ENCODE results near the gene ZC3H18. TPM values are rescaled to one million over a fixed set of nuclear protein-coding genes. Genes with fewer than 3 reads are reported as not detected.

The ZC3H18 gene
- polyA plus RNA-seq, 3 donors: 27.1 to 29.6 (median 29.2) TPM

DNA sequence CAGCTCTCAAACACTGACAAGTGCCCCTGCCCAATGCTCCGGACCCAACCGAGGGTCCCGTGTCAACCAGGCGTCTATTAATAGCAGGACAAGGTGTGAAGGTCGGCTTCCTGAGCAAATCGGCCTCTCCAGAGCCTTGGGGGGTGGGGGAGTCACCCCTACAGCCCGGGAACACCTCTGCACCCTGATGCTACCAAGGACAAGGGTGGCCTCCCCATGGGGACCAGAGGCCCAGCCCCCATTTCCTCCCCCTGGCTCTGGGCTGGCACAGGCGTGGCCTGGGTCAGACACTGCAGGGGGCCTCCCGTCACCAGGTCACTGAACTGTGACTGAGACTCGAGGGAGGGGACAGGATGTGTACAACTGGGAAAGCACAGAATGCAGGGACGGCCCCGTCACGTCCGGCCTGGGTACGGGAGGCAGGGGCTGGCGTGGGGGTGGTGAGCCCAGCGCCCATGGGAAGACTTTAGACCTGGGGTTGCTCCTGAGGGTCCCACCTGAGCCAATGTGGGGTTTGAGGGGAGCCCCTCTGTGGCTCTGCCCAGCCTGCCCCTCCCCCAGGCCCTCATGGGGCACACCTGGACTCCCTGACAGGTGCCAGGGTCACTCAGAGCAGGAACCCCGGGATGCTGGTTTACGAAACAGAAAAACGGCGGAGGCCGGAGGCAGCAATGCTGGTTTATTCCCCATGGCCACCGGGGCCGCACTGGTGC, 81.2 kb downstream of the ZC3H18 start:
- no peak for DNase-seq (ENCODE audit: low read depth in 3 of 3, low spot score in 2 of 3)

DNA sequence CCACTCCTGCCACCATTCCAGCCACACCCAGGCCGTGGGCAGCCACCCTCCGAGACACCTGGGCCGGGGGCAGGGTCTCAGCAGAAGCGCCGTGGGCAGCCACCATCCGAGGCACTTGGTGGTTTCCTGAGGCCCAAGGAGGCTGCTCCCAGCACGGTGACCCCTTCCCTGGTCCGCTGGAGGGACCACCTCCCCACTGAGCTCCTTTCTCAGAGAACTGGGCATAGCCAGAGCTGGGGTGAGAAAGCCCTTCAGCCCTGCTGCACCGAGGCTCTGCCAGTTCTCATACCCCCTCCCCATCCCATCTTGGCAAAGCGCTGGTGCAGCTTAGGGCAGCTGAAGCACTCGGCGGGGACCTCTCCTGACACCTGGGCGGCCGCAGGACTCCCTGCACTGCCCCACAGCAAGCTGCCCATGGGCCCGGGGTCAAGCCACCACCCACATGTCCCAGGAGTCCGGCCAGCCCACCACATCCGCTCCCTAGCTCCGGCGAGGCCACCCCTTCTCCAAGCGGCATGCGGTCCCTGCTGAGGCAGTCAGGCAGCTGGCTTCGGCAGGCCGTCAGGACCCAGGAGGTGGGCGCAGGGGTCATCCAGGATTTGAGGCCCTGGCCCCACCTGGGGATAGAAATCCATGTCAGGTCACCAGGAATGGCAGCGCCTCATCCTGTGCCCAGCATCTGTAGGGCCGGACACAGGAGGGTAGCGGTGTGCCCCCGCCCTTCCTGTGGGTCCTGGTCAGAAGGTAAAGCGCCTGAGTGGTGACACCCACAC, 82.0 kb downstream of the ZC3H18 start:
- DNase-seq (ENCODE audit: low read depth in 3 of 3, low spot score in 2 of 3): no peak

DNA sequence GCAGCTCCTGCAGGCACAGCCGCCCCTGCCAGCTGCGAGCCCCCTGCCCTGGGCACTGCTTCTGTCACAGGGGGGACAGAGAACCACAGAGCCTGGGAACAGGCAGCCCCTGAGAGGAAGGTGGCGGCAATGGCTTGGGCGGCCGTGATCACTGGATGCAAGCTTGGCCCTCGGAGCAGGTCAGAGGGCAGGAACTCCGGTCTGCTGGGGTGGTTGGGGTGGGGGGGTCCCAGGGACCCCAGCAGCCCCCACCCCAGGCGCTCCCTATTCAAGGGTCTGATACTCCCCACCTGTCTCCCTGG, 82.5 kb downstream of the ZC3H18 start:
- DNase-seq (ENCODE audit: low read depth in 3 of 3, low spot score in 2 of 3): no peak

GRCh38 chr16:88653101-88653500, 82.9 kb downstream of the ZC3H18 start:
- no peak for DNase-seq (ENCODE audit: low read depth in 3 of 3, low spot score in 2 of 3)

GRCh38 chr16:88653596-88654362, 83.6 kb downstream of the ZC3H18 start:
- DNase-seq (ENCODE audit: low read depth in 3 of 3, low spot score in 2 of 3): no peak

GRCh38 chr16:88654363-88655052, 84.3 kb downstream of the ZC3H18 start:
- no peak for DNase-seq (ENCODE audit: low read depth in 3 of 3, low spot score in 2 of 3)

GRCh38 chr16:88655053-88655732, 85.0 kb downstream of the ZC3H18 start:
- no peak for DNase-seq (ENCODE audit: low read depth in 3 of 3, low spot score in 2 of 3)

DNA sequence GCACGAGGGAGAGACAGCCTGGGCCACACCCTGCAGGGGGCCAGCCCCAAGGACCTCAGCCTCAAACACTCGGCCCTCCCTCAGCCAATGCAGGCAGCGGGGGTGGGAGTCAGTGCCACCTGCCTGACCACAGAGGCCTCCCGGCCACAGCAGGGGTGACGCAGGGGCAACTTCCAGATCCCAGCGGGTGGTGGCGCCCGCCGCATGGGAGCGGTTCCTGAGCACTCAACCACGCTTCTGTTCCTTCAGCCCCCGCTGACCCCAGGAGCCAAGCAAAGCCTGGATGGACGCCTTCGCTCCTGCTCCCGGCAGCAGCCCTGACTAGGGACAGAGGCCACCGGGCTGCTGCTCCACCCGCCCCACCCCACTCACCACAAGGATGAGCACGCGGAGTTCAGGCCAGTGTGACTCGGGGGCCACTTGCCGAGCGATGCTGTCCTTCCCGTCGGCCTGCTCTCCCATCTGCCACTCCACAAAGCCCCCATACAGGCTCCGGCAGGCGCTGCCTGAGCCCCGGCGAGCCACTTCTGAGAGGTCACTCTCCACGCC, 85.6 kb downstream of the ZC3H18 start:
- DNase-seq (ENCODE audit: low read depth in 3 of 3, low spot score in 2 of 3): no peak

GRCh38 chr16:88656291-88656980, 86.2 kb downstream of the ZC3H18 start:
- DNase-seq (ENCODE audit: low read depth in 3 of 3, low spot score in 2 of 3): no peak

DNA sequence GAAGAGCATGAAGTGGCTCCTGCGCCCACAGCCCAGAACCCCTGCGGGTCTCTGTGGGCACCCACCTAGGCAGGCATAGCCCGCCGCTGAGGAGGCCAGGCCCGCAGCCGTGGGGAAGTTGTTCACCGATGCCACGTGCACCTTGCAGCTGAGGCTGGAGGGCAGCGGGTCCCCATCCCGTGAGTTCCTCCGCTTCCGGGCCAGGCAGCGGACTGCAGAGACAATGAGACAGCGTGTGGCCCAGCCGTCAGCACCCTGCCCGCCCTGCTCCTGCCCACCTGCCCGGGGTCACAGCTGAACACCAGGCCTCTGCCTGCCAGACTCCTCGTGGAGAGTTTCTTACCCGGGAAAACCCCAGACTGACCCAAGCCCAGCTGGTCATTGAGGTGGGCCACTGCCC, 87.2 kb downstream of the ZC3H18 start:
- no peak for DNase-seq (ENCODE audit: low read depth in 3 of 3, low spot score in 2 of 3)

DNA sequence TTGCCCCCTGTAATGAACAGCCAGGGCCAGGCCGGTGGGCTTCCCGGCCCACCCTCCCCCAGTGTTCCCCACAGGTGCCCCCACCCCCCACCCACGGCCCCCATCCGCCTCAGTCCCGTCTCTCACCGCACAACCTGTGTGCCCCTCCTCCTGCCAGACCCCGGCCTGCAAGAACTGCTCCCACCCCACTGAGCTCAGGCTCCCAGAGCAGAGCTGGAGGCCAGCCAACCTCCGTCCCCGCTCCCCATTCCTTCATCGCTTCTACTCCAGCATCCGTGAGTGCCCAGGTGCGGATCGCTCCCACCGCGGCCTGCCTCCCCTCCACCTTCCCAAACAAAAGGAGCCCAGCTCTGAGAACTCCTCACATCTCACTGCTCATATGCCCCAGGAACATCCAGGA, 88.5 kb downstream of the ZC3H18 start:
- no peak for DNase-seq (ENCODE audit: low read depth in 3 of 3, low spot score in 2 of 3)

DNA sequence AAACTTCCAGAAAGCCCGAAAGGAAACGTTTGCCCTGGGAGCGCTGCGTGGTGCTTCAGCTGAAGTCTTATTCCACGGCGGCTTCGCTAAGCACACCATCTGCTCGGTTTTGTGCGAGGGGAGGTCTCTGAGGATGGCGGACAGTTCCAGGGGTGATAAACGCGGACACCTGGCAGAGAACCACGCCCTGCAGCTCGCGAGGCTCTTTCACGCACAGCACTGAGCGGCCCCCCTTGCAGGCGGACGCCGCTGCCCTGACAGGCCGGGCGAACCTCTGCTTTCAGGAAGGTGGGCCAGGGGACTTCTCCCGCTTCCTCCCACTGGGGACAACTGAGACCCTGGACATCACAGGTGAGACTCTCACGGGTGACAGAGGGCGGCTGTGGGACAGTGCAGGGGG, 89.0 kb downstream of the ZC3H18 start:
- no peak for DNase-seq (ENCODE audit: low read depth in 3 of 3, low spot score in 2 of 3)

DNA sequence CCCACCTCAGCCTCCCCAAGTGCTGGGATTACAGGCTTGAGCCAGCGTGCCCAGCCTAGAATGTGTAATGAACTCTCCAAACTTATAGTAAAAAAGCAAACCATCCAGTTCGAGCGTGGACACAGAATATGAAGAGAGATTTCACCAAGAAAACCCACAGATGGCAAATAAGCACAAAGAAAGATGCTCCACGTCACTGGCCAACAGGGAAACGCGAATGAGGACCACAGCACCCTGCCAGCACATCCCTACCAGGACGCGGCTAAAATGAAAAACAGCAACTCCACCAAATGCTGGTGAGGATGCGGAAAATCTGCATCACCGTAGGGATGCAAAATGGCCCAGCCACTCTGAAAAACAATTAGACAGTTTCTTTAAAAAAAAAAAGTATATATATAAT, 91.3 kb downstream of the ZC3H18 start:
- no peak for DNase-seq (ENCODE audit: low read depth in 3 of 3, low spot score in 2 of 3)

GRCh38 chr16:88662222-88662842, 92.1 kb downstream of the ZC3H18 start:
- DNase-seq (ENCODE audit: low read depth in 3 of 3, low spot score in 2 of 3): no peak

GRCh38 chr16:88662843-88663606, 92.8 kb downstream of the ZC3H18 start, which contains the start of gene MVD:
Gene MVD, minus strand, starts transcription at chr16:88663091. Its CDS starts 11 bp downstream, at chr16:88663080.
- DNase-seq (ENCODE audit: low read depth in 3 of 3, low spot score in 2 of 3): peak; percentile 89 to 96 (median 90)

DNA sequence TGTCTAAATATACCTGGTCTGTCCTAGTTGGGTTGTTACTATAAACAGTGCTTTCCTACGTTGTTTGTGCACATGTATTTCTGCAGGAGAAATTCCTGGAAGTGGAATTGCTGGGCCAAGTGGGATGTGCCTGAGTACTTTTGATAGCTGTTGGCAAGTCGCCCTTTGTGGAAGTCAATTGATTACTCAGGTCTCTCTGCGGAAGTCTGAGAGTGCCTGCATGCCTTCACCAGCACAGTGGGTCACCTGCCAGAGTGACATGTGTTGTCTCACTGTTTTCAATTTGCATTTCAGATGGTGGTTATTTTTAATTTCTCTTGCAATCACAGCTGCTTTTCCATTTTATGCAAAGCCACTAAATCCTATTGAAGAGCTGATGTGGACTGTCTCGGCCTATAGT, 94.9 kb downstream of the ZC3H18 start:
- no peak for DNase-seq (ENCODE audit: low read depth in 3 of 3, low spot score in 2 of 3)

DNA sequence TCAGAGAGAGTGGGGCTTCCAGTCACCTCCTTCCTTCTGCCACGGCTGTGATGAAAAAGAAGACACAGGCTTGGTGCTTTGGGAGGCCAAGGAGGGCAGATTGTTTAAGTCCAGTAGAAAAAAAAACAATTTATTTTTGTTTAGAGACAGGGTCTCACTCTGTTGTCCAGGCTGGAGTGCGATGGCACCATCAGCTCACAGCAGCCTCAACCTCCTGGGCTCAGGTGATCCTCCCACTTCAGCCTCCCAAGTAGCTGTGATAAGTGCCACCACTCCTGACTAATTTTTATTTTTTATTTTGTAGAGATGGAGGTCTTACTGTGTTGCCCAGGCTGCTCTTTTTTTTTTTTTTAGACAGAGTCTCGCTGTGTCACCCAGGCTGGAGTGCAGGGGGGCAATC, 95.4 kb downstream of the ZC3H18 start:
- no peak for DNase-seq (ENCODE audit: low read depth in 3 of 3, low spot score in 2 of 3)

DNA sequence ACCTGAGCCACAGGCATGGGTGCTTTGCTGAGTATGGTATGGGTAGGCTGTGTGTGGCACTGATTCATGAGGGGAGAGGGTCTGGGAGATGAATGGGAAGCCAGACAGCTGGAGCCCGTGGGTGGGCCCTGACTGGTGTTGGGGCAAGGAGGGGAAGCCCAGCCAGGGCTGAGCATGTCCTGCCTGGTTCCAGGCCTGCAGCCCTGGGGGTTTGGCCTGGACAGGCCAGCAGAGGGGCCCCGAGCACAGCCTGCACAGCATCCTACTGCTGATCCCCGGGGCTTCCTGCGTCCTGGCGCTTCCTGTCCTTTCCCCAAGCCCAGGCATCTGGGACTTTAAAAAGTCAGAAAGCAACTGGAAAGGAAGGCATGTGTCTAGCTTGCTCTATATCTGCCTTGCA, 97.3 kb downstream of the ZC3H18 start:
- DNase-seq (ENCODE audit: low read depth in 3 of 3, low spot score in 2 of 3): no peak
